Lower leg skin (tissue), 3 donors: ENCODE data around the gene SIX5.

Source experiments
- POLR2A ChIP-seq, 2 donors: fragments of 450-650 bp; IDR thresholded peaks; one replicate each; pipeline ENCODE4 v1.6.1; 2016 to 2017; ENCODE audit warnings: antibody characterized with exemption in 2 of 2, mild to moderate bottlenecking in 1 of 2, moderate library complexity in 1 of 2
- TF ChIP-seq, protein P1 (sequence below), 3 donors: fragments of 450-650 bp; IDR thresholded peaks; one replicate each; pipeline ENCODE4 v1.5.1; 2016; ENCODE audit warnings: antibody characterized with exemption in 3 of 3, mild to moderate bottlenecking in 3 of 3, moderate library complexity in 2 of 3

DNA sequence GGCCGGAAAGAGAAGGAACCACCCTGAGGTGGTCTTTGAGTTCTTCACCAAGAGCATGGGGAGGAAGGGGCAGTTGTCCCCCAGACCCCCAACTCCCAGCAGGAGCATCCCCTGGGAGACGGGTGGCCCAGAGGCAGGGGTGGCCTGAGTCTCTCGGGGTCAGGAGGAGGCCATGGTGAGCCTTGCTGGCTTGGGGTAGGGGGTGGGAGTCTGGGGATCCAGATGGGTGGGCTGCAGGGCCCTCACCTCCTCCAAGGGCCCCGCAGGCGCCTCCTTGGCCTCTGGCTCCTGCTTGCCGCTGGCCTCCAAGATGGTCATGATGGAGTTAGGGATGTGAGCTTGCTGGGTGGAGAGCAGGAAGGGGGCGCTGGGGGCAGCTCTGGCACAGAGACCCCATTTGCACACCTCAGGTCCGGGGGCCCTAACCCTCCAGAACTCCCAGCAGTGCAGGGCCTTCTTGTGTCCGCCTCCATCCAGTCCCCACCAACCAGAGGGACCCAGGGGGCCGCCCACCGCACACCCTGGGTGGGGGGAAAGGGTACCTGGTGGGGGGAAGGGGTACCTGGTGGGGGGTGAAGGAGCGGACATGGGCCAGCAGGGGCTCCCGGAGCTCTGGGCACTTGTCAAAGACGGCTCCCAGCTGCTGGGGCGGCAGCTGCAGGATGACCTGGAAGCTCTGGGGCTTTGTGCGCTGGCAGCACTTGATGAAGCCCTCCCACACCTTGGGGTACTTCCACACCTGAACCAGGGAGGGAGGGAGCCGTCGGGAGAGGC is 47.4 kb upstream of the SIX5 start:
- no peak for TF ChIP-seq POLR2A (IDR thresholded peaks at IDR 0.05)
- TF ChIP-seq, protein P1, sequence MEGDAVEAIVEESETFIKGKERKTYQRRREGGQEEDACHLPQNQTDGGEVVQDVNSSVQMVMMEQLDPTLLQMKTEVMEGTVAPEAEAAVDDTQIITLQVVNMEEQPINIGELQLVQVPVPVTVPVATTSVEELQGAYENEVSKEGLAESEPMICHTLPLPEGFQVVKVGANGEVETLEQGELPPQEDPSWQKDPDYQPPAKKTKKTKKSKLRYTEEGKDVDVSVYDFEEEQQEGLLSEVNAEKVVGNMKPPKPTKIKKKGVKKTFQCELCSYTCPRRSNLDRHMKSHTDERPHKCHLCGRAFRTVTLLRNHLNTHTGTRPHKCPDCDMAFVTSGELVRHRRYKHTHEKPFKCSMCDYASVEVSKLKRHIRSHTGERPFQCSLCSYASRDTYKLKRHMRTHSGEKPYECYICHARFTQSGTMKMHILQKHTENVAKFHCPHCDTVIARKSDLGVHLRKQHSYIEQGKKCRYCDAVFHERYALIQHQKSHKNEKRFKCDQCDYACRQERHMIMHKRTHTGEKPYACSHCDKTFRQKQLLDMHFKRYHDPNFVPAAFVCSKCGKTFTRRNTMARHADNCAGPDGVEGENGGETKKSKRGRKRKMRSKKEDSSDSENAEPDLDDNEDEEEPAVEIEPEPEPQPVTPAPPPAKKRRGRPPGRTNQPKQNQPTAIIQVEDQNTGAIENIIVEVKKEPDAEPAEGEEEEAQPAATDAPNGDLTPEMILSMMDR (IDR thresholded peaks at IDR 0.05), result no peak
